COR-L47 (cell line): ENCODE results near the gene BDH2.

Experiments
- DNase-seq: peaks from one replicate; lab custom pipeline; 2025; lab: John Stamatoyannopoulos, UW

The BDH2 gene

DNA sequence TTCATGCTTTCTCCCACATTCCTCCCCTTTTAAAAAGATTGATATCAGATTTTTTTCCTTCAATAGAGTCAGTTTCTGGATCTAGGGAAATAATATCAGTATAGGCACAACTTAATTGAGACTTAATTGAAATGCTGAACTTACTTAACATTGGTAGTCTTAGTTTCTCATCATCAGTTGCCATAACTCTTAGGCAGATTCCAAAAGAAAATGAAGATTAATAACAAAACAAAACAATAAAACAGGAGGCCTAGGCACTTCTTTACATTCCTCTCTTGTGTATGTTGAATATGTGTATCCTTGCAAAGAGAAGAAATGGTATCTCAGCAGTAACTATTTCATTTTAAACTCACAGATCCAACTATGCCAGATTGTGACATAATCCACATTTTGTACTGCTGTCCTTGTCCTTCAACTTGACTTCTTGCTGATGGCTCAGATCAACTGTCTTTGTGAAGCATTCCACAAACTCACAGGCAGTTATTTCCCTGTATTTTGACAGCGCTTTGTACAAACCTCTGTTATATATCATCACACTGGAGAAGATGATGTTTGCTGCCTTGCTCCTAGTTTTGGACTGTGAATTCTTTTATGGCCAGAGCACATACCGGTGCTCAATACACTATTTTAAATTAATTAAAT lies 14.0 kb downstream of the BDH2 start:
- DNase-seq = no peak

DNA sequence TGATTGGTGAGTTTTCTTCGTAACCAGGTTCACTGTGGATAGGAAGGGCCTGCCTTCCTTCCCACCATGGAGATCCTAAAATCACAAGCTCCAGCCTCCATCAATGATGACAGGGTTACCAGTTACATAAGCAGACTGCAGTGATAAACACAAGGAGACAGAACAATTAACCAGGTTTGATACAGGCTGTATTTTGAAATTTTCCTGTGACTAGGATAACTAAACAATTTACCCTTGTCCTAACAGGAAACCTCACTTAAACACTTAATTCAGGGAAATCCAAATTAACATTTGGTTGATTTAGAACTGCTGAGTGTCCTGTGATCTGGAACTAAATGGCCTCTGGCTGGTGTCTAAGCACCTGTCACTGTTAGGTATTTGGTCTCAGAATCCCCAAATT lies 20.0 kb downstream of the BDH2 start:
- no peak for DNase-seq

DNA sequence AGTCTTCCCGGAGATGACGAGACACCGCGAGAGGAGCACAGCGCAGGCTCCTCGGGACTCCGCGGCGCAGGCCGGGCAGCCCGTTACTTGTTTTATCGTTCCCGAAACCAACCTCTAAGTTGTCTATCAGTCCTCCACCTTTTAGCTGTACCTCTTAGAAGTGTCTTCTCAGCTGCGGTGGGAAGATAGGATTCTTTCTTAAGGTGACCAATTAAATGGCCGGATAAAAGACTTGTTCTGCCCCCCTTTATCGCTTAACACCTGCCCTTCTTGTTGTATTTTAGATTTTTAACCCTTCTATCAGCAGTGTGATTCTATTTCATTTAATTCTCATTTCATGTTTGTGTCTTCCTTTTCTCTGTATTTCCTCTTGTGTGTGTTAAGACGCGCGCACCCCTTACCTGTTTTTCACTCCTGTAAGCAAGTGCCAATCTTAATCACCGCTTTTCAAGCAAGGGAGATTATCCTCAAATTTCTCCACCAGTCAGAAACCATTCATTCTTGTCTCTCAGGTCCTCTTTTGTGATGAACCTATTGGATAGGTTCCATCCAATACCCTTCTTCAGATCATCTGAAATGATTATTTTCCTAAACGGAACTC lies 22.8 kb downstream of the BDH2 start, which contains the start of gene SLC9B2:
TSS of gene SLC9B2 (minus strand) at position 15 of the 601 bp plus-strand sequence. CDS start 9,211 bp downstream, outside the sequence.
- DNase-seq = no peak

DNA sequence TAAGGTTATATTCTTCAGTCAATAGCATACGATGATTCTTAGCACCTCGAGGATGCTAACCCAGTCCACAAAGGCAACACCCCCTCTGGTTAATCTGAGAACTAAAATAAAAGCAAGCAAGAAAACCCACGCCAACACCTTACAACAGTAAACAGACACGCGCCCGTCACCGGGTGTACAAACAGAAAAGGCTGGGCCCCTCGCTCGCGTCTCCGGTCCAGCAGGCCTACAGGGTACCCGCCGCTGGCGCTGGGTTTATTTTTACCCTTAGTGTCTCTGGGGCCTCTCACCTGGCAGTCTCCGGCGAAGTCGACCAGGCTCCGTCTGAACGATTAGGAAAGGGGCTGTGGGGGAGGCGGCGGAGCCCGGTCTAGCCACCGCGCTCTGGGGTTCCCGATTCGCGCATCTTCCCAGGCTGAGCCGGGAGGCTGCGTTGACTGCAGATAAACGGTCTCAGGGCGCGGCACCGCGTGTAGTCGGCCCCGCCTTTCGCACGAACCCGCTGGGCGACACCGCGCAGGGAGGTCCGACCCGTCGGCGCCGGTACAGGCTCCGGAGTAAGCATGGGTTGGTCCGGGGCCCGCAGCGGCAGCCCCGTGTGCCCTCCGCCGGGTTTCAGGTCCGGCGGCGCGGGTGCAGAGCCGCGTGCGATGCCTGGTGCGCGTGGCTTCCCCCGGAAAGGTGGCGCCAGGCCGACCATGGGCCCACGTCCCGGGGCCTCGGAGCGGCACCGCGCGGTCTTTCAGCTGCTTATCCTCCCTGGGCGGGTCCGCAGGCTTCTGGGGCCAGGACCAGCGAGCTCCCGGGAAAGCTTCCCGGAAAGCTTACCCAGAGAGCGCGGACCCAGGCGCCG lies 23.5 kb downstream of the BDH2 start:
- peak; percentile 75 for DNase-seq

DNA sequence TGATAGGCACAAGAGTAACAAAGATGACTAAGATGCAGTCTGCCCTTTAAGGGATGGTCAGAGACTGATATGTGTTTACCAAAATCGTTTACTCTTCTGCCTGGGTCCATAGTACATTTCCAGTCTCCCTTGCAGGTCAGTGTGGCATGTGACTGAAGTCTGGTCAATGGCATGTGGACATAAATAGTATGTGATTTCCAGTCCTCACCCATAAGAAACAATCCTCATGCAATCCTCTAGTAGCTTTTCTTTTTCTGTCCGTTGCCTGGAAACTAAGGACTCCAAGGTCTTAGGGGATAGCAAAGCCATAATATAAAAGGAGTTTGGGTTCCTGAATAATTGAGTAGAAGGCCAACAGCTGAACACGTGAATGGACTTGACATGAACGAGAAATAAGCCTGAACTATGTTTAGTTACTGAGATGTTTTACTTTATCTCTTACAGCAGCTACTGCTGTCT lies 24.2 kb downstream of the BDH2 start:
- peak; percentile 9 for DNase-seq

DNA sequence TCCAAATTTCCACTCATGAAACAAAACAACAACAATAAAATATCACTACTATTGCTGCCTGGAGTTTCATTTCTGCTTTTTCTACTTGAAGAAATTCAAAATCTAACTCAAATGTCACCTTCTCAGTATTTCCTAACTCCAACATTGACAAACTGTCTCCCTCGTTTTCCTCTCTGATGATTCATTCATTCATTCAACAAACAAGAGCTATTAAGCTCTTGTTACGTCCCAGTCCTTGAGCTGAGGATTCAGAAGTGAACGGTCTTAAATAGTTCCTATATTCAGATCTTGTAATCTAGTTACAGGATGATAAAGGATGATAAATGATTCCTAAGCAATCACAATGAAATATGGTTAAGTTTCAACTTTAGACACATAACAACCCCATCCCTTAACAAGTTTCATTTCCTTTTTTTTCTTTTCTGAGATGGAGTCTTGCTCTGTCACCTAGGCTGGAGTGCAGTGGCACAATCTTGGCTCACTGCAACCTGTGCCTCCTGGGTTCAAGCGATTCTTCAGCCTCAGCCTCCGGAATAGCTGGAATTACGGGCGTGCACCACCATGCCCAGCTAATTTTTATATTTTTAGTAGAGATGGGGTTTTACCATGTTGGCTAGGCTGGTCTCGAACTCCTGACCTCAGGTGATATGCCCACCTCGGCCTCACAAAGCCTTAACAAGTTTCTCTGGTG lies 24.7 kb downstream of the BDH2 start:
- no peak for DNase-seq

DNA sequence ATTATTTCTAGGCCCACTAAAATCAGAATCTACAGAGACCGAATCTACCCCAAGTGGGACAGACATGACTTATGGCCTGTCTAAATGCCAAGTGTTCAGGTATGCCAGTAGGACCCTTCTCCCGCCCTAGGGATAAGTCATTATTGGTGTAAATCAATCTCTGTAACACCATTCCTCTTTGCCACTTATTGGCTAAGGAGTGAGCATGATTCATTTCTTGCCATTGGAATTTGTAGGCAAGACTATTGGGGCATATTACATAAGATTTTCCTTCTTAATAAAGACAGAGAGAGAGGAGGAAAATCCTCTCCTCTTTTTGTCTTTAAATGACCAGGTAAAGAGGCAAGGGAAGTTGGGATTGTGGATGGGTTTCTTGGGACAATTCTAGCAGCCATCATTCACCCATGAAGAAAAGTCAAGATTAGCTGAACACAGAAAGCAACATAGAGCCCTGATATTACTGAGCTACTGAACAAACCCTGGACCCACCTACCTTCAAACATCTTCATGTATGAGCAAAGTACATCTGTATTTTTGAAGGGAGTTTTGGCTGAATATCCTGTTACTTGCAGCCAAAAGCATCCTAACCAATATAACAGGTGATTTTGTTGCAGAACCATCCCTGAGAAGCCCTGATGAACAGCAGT lies 25.7 kb downstream of the BDH2 start:
- no peak for DNase-seq

DNA sequence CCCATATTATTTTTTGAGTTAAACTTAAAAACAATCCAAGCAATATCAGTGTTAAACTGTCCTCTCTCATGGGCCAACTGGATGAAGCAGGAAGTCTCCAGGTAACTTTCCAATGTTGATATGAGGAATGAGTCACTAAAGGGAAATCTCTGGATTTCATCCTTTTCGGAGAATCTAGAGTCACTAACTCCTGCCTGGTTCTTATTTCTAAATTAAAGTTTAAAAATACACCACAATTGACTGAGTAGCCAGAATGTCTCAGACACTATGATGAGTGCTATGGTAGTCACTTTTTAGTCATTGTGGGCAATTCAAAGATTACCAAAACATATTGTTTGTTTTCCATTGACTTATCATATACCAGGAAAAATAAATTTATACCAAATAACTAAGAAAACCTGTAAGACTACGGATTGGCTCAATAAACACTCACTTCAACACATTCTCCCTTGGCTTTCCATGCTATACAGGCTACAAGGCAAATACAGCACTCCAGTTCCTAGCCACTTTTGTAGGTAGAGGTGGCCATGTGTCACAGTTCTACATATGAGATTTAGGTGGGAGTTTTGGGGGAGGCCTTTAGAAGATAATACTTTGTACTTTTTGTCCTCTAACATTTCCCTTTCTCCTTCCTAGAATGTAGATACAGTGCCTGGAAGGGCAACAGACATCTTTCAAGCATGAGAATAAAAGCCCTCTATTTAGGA lies 31.6 kb downstream of the BDH2 start:
- no peak for DNase-seq

DNA sequence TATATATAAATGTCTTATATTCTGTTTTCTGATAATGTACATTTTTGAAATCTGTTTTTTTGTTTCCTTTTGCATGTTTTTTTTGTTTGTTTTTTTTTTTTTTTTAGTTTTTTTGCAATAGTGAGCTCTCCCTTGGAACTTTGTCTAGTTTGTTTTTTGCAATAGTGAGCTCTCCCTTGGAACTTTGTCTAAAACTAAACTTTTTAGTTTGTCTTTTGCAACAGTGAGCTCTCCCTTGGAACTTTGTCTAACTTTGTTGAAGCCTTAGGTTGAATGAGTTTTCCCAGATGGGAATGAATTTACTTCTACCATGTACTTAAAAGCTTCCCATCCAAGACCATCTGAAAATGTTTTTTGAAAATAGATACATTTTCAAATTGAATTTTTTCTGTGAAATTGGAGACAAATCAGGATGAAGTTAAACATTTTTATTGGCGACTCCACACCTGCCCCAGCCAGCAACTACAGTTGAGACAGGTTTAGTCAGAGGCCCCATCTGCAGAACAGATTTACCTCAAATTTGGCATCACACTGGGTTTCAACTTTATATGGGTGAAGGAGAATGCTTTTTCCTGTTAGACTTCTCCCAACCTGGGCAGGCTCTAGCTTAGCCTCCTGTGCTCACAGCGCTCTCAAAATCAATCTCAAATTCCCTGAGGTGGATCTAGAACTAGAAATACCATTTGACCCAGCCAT lies 39.0 kb downstream of the BDH2 start:
- DNase-seq = no peak

DNA sequence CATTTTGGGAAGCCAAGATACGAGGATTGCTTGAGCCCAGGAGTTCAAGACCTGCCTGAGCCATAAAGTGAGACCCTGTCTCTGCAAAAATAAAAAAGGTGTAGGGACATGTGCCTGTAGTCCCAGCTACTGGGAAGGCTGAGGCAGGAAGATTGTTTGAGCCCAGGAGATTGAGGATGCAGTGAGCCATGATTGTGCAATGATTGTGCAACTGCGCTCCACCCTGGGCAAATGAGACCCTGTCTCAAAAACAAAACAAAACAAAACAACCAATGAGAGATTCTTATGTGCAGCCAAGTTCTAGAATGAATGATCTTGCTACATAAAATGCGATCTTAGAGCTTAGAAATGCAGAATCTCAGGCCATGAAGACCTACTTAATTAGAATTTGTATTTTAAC lies 45.6 kb downstream of the BDH2 start:
- DNase-seq = no peak

DNA sequence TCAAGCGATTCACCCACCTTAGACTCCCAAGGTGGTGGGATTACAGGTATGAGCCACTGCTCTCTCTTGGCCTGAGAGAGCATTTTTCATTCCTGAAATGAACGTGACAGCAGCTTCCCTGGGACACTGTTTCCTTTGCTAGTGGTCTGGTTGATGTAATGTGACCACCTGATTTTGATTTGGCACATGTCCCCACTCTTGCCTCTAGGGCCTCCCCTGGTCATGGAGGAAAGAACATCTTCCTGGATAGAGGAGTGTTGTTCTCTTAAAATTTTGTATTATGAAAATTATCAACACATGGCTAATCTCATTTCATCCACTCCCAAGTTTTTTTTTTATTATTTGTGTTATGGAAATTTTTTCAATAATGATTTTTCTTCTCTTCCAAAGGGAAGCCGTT lies 46.9 kb downstream of the BDH2 start:
- no peak for DNase-seq

DNA sequence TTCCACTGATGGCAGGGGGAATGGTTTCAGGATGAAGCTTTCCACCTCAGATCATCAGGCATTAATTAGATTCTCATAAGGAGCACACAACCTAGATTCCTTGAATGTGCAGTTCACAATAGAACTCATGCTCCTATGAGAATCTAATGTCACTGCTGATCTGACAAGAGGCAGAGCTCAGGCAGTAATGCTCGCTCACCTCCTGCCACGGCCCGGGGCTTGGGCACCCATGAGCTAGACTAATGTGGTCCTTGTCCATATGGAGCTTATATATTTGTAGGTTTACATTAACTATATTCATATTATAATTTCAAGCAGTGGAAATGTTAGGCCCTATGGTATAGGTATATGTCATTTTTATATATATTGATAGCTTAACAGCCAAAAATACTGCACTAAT lies 47.5 kb downstream of the BDH2 start:
- no peak for DNase-seq

DNA sequence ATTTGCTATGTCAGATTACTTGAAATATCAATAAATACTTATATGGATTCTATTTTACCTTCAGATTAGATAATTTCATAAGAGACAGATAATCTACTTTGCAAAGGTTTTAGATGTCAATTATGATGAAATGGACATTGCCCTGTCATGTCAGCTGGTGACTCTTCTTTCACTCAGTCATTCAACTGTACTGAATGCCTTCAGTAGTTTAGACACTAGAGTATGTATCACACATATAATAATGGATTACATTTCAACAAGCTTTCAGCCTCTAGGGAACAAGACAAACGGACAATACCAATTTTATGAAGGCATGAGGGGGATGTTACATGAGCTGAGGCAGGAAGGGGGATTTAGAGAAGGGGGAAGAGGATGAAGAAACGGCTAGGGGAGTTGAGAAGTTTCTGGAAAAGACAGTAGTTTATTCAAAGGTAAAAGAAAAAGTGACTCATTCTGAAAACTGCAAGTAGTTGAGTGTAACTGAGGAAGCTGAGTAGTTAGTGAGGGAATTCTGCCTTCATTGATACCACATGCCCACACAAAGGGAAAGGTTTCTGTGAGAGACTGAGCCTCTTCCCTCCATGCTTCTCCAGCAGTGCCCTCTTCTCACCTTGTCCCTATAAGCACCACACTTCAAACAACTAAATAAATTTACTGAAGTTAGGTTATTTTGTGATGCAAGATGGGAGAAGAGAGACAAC lies 48.7 kb downstream of the BDH2 start:
- DNase-seq = no peak

DNA sequence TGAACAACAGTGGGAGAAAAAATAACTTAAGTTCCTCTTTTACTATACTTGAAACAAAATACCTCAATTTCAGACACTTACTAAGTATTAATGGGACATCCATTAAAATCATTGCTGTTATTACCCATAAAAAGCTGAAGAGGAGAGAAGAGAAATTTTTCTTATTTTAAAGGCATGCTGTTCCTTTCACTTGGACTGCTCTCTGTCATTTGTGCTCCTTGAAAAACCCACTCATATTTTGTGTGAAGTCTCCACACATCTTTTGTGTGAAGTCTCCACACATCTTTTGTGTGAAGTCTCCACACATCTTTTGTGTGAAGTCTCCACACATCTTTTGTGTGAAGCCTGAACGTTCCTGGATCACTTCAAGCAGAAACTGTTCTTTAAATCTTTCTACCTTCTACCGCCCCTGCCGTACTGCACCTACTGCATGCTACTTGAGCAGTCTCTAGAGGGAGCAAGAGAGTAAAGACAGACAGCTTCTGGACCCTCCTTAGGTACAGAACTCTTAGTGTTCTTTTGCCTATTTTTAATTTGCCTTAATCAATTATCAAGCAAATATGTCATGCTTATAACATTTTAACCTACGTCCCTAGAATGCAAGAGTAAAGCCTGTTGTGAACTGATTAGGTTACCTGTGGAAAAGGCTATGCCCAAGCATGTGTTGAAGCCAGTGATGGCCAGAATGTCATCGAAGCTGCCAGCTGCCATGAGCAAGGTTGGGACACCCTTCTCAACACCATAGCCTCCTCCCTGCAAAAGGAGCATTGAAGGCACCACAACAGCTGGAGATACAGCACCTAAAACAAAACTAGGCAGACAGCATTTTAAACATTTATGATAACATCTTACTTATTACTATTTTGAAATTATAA lies 53.0 kb downstream of the BDH2 start:
- DNase-seq = peak; percentile 21

DNA sequence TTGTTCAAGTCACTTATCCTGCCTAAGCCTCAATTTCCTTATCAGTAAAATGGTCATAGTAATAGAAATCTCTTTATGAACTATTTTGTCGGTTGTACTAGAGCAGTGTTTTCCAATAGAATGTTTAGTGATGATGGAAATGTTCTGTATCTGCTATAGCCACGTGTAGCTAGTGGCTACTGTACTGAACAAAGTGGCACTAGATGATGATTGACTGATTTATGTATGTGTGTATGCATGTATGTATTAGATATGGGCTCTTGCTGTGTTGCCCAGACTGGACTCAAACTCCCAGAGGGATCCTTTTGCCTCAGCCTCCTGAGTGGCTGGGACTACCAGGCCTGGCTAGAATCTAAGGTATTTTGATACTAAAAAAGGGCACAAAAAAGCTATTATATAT lies 55.5 kb downstream of the BDH2 start:
- DNase-seq = no peak

DNA sequence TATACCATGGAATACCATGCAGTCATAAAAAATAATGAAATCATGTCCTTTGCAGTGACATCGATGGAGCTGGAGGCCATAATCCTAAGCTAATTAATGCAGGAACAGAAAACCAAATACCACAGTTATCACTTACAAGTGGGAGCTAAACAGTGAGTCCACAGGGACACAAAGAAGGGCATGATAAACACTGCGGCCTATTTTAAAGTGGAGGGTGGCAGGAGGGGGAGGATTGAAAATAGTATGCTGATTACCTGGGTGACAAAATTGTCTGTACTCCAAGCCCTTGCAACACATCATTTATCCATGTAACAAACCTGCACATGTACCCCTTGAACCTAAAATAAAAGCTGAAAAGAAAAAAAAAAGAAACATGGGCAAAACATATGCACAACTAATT lies 63.5 kb downstream of the BDH2 start:
- no peak for DNase-seq

DNA sequence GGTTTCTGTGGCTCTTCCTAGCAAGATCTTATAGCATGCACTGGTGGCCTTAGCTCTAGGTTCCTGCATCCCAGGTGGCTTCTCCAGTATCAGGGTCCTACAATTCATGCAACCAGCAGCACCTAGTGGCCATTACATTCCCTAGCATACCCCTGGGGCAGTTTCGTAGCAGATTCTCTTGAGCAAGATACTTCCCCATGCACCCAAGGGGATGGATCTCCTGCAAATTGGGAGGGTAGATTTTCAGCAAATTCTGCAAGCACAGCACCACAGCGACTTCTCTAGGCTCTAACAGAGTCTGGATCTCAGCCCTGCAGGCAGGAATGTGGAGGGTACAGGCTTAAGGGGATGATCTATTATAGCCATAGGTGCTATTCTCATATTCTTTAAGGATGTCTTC lies 67.1 kb downstream of the BDH2 start:
- DNase-seq = peak; percentile 2

DNA sequence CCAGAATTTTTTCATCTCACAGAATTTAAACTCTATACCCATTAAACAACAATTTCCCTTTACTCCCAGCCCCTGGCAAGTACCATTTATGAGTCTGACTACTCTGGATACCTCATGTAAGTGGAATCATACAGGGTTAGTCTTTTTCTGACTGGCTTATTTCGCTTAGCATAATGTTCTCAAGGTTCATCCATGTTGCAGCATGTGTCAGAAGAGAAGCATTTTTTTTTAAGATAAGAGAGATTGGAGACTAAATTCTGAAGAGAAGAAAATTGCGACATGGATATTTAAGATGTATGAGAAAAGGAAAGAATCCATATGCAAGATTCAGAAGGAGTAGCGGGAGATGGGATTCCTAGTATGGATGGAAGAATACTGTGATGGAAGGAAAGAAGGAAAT lies 68.8 kb downstream of the BDH2 start:
- no peak for DNase-seq

DNA sequence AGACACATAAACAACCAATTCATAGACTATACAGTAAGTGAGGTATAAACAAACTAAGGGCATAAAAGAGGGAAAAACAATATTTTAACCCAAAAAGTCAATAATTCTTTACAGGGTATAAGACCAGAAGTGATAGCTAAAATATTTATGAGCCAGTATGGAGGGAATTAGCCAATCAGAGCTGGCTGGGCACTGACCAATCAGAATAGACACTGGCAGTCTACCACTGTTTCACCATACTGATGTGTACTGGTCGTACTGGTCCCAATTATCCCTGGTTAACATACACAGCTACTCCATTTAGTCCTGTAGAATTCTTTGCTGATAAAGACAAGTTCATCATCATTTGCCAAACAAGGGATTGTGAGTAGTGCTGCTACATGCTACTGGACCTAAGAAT lies 70.3 kb downstream of the BDH2 start:
- DNase-seq = no peak
